ENCODE measurements around the gene CEP164. TPM values are rescaled to one million over a fixed set of nuclear protein-coding genes. Genes with fewer than 3 reads are reported as not detected.

The CEP164 gene
- total RNA-seq, 1 experiment from 2014 or later, result 33.9 TPM

GRCh38 chr11:117414724-117415123 is 87.1 kb downstream of the CEP164 start:
- ChIA-PET POLR2A (ENCODE audit: unreplicated experiment) (no interaction called here), CTCF (no interaction called here)
- no TSS peak for BruUV-seq (replicated peaks)
- no peaks in the 10 kb centered on the region for H3K79me2 ChIP-seq (ENCODE audit: low read depth)
- no peak for DNase-seq
- no peak for TF ChIP-seq CTCF (conservative IDR thresholded peaks at IDR 0.05)
- no peak for TF ChIP-seq EZH2 (IDR thresholded peaks at IDR 0.05; ENCODE audit: low read depth)
- H3K36me3 ChIP-seq (ENCODE audit: low read depth), result no peaks in the 10 kb centered on the region
- H2AFZ ChIP-seq, result no peak overlapping the region
- intact Hi-C loops (cut with micrococcal nuclease; ENCODE audit: unreplicated experiment), result no loop called here
- no peak overlapping the region for H3K27ac ChIP-seq
- no peak overlapping the region for H3K4me3 ChIP-seq
- no peak overlapping the region for H3K4me2 ChIP-seq
- no peaks in the 10 kb centered on the region for H4K20me1 ChIP-seq (ENCODE audit: insufficient read depth)
- no peaks in the 10 kb centered on the region for H3K9me3 ChIP-seq (ENCODE audit: insufficient read depth, low read depth)
- H3F3A ChIP-seq (ENCODE audit: insufficient read depth, low read depth), result no peaks in the 10 kb centered on the region
- no peaks in the 10 kb centered on the region for H3K9me2 ChIP-seq (ENCODE audit: insufficient read depth)
- H3K4me1 ChIP-seq (replicated peaks; ENCODE audit: insufficient read depth), result no peaks in the 10 kb centered on the region
- H3K27me3 ChIP-seq (ENCODE audit: insufficient read depth, low read depth), result peaks cover 33% of the 10 kb centered on the region

- no peak for DNase-seq
- Histone ChIP-seq H3K27me3 (ENCODE audit: insufficient read depth, low read depth) (peaks cover 40% of the 10 kb centered on the region), H4K20me1 (ENCODE audit: insufficient read depth) (no peaks in the 10 kb centered on the region), H3K9me3 (ENCODE audit: insufficient read depth, low read depth) (no peaks in the 10 kb centered on the region), H3F3A (ENCODE audit: insufficient read depth, low read depth) (no peaks in the 10 kb centered on the region), H3K4me2 (no peak overlapping the region), H3K4me1 (replicated peaks; ENCODE audit: insufficient read depth) (no peaks in the 10 kb centered on the region), H3K79me2 (ENCODE audit: low read depth) (no peaks in the 10 kb centered on the region), H3K27ac (no peak overlapping the region), H3K9me2 (ENCODE audit: insufficient read depth) (no peaks in the 10 kb centered on the region), H2AFZ (no peak overlapping the region), H3K36me3 (ENCODE audit: low read depth) (no peaks in the 10 kb centered on the region), H3K4me3 (no peak overlapping the region)
- ChIA-PET CTCF (no interaction called here), POLR2A (ENCODE audit: unreplicated experiment) (no interaction called here)
- intact Hi-C loops (cut with micrococcal nuclease; ENCODE audit: unreplicated experiment), result no loop called here
- TF ChIP-seq EZH2 (IDR thresholded peaks at IDR 0.05; ENCODE audit: low read depth), result no peak
- no peak for TF ChIP-seq CTCF (conservative IDR thresholded peaks at IDR 0.05)
- BruUV-seq (replicated peaks), result TSS peak; percentile 23
Measured at GRCh38 chr11:117415358-117415896, 87.8 kb downstream of the CEP164 start.

- Histone ChIP-seq H3K4me3 (no peak overlapping the region), H4K20me1 (ENCODE audit: insufficient read depth) (no peaks in the 10 kb centered on the region), H3K9me3 (ENCODE audit: insufficient read depth, low read depth) (no peaks in the 10 kb centered on the region), H3F3A (ENCODE audit: insufficient read depth, low read depth) (no peaks in the 10 kb centered on the region), H3K27ac (no peak overlapping the region), H3K36me3 (ENCODE audit: low read depth) (no peaks in the 10 kb centered on the region), H3K9me2 (ENCODE audit: insufficient read depth) (no peaks in the 10 kb centered on the region), H3K79me2 (ENCODE audit: low read depth) (no peaks in the 10 kb centered on the region), H3K4me2 (no peak overlapping the region), H3K27me3 (ENCODE audit: insufficient read depth, low read depth) (peaks cover 60% of the 10 kb centered on the region), H3K4me1 (replicated peaks; ENCODE audit: insufficient read depth) (no peaks in the 10 kb centered on the region), H2AFZ (no peak overlapping the region)
- ChIA-PET CTCF (no interaction called here), POLR2A (ENCODE audit: unreplicated experiment) (no interaction called here)
- no peak for DNase-seq
- BruUV-seq (replicated peaks), result no TSS peak
- TF ChIP-seq EZH2 (IDR thresholded peaks at IDR 0.05; ENCODE audit: low read depth), result no peak
- no peak for TF ChIP-seq CTCF (conservative IDR thresholded peaks at IDR 0.05)
- intact Hi-C loops (cut with micrococcal nuclease; ENCODE audit: unreplicated experiment), result no loop called here
Measured at GRCh38 chr11:117417342-117417741, 89.7 kb downstream of the CEP164 start.
